GM19455 (cell line): ENCODE results near the gene WNK4.
"Not testable (repeated sequence)": the region's sequence is repeated elsewhere in the genome, so short reads cannot be mapped to it uniquely, and the experiment has no call there.

Source experiments
- ATAC-seq: cut with Tn5 transposase; IDR thresholded peaks from one replicate; pipeline ENCODE4 v1.9.1; 2021; ENCODE audit not compliant: unreplicated experiment

The WNK4 gene

GRCh38 chr17:42779936-42780850 is at the start of gene WNK4:
TSS of gene WNK4 (plus strand) at chr17:42780610. CDS start at chr17:42780699, 89 bp downstream.
- ATAC-seq, result no peak

DNA sequence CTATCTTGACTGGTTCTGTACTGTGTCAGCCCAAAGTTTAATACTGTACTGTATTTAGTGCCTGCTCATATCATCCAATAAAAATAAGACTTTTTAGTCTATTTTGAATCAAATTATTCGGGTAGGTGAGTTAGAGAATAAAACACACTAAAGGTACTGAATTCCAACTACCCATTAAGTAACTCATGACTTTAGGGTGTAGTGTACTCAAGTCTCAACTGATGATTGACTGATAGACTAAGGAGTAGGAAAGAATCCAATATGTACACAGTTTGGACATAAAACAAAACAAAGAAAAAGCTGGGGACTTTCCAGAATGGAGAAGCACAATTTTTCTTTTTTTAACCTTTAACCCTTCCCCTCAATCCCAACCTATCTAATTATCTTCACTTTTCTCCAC is 39.7 kb upstream of the WNK4 start:
- ATAC-seq, result no peak

DNA sequence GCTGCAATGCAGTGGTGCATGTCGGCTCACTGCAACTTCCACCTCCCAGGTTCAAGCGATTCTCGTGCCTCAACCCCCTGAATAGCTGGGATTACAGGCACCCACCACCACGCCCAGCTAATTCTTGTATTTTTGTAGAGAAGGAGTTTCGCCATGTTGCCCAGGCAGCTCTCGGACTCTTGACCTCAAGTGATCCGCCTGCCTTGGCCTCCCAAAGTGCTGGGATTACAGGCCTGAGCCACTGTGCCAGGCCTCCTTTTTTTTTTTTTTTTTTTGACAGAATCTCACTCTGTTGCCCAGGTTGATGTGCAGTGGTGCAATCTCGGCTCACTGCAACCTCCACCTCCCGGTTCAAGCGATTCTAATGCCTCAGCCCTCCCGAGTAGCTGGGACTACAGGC is 37.5 kb upstream of the WNK4 start:
- ATAC-seq, result not testable (repeated sequence)

- ATAC-seq, result no peak
These were observed 36.7 kb upstream of the WNK4 start for GRCh38 chr17:42743595-42744282.

GRCh38 chr17:42744283-42744805 is 36.1 kb upstream of the WNK4 start:
- peak; percentile 62 for ATAC-seq

GRCh38 chr17:42744806-42745617 is 35.4 kb upstream of the WNK4 start, which contains the start of gene EZH1:
TSS of gene EZH1 (minus strand) at chr17:42745040. CDS start at chr17:42728941, 16,099 bp downstream.
- peak; percentile 72 for ATAC-seq

- ATAC-seq, result no peak
These were observed 32.1 kb upstream of the WNK4 start for GRCh38 chr17:42748202-42748907.

DNA sequence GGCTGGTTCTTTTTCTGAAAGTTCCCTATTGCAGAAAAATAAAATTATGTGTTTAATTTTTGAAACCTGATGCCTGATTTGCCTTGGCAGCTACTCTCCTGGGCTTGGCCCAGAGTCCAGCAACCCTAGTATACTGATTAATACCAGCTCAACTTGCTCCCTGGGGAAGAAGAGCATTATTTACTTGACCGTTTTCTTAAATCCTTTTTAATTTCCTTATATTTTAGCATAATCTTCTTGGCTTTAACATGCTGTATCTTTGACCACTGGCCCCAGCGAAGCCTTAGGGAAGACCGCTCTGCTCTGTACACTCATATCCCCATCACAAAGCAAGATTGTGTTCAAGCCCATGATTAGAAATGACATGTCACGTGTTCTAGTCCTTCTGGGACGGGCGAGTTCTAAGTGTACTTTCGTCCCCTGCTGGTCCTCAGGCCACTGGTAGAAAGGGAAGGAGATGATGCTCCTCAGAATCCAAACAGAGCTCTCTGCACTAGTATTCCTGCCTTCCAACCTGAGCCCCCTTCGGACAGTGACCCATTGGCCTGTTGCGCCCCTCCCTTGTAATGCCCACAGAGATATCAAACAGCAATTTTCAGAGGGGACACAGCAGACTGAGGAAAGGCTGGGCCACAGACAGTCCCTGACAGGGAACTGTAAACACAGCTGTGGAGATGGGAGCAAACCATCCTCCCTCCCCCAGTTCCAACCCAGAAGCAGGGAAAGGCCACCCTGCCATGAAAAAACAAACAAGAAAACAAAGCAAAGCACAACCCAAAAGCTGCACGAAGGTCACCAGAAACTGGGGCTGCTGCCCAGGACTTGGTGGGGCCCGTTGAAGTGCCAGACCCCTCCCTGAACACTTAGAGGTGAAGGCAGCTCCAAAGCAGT is 31.3 kb upstream of the WNK4 start:
- no peak for ATAC-seq

DNA sequence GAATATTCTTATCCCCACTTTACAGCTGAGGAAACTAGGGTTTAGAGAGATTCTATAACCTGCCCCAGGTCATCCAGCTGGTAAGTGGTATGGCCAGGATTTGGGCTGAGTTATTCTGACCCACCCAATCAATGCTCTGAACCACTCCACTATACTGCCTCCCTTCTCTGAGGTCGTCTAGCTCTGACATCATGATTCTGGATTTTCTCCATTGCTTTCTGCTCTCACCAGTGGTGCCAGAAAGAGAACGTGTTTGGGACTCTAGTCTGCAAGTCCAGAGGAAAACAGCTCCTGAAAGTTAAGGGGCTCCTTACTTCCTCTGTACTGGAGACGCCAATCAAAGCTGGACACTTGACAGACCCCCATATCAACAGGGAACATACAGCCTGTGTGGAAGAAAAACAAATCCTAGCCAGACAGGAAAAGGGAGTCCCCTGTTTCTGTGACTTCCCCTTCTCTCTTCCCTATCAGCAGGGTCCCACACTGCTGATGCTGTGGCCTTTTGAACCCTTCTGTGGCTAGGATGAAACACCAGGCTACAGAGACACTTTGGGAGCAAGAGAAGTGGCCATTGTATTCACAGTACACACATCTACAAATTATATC is 29.6 kb upstream of the WNK4 start:
- no peak for ATAC-seq

DNA sequence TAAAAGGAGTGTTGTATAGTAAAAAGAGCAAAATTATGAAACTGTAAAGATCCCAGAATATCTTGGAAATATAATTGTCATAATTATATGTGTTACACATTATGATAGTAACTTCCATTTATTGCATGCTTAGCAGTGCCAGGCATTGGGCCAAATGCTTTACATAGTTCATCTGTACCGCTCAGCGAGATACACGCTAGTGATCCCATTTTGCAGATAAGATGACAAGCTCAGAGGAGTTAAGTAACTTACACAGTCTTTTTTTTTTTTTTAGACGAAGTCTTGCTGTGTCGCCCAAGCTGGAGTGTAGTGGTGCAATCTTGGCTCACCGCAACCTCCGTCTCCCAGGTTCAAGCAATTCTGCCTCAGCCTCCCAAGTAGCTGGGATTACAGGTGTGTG is 28.8 kb upstream of the WNK4 start:
- ATAC-seq, result no peak

DNA sequence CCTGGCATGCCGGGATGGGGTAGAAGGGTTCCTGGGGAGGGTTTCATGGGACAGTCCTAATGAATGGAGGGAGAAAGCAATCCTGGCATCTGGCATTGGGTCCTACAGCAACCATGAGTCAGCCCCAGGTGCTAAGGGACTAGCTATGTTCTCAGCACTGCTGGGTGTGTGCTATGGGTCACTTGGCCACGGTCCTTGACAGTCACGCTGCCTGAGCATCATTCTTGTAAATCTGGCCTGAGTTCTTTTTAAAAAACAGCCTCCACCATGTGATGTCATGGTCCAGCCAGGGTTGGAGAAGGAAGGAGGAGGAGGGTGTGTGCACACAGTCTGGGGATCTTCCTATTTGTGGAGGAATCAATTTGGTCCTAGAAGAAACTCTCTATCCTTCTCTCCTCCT is 25.6 kb upstream of the WNK4 start:
- no peak for ATAC-seq

GRCh38 chr17:42759982-42760651 is 20.3 kb upstream of the WNK4 start:
- ATAC-seq, result no peak

- ATAC-seq, result no peak
These were observed 19.5 kb upstream of the WNK4 start, which contains the start of gene RAMP2 for GRCh38 chr17:42760652-42761581. TSS of gene RAMP2 (plus strand) at chr17:42761227. CDS start at chr17:42761262, 35 bp downstream.

GRCh38 chr17:42761638-42762037 is 18.8 kb upstream of the WNK4 start:
- no peak for ATAC-seq

DNA sequence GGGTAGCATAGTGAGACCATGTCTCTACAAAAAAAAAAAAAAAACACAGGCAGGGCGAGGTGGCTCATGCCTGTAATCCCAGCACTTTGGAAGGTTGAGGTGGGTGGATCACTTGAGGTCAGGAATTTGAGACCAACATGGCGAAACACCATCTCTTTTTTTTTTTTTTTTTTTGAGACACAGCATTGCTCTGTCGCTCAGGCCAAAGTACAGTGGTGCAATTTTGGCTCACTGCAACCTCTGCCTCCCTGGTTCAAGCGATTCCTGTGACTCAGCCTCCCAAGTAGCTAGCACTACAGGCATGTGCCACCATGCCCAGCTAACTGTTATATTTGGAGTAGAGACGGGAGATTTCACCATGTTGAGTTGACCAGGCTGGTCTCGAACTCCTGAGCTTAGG is 14.3 kb upstream of the WNK4 start:
- ATAC-seq, result no peak

GRCh38 chr17:42767512-42767911 is 12.9 kb upstream of the WNK4 start:
- no peak for ATAC-seq

GRCh38 chr17:42768006-42768405 is 12.4 kb upstream of the WNK4 start:
- ATAC-seq, result not testable (repeated sequence)
